Osteoblast (primary cell): Measurements from ENCODE around the gene HLA-DQB2. TPM values are rescaled to one million over a fixed set of nuclear protein-coding genes. Genes with fewer than 3 reads are reported as not detected.

Source experiments
- DNase-seq: peaks from one replicate; pipeline ENCODE4 v3.0.0; 2011; ENCODE audit warnings: low spot score, mixed read lengths; ENCODE audit not compliant: insufficient read length; ENCODE audit errors: missing footprints
- H2AFZ ChIP-seq: 2 replicates; pipeline ENCODE4 v1.6.0; 2011; ENCODE audit warnings: mild to moderate bottlenecking, low read length
- H3K27ac ChIP-seq: 2 replicates; pipeline ENCODE4 v1.5.1; 2011; ENCODE audit warnings: mild to moderate bottlenecking, low read depth, low read length, moderate library complexity
- H3K27me3 ChIP-seq: 2 replicates; pipeline ENCODE4 v1.6.0; 2012; ENCODE audit warnings: mild to moderate bottlenecking, control low read depth, inconsistent platforms, low read length, moderate library complexity; ENCODE audit not compliant: insufficient read depth
- H3K36me3 ChIP-seq: 2 replicates; pipeline ENCODE4 v1.5.1; 2011; ENCODE audit warnings: mild to moderate bottlenecking, low read length, control low read depth, moderate library complexity; ENCODE audit not compliant: insufficient read depth
- H3K4me1 ChIP-seq: 2 replicates; pipeline ENCODE4 v1.5.1; 2011; ENCODE audit warnings: mild to moderate bottlenecking, low read length, control low read depth, moderate library complexity; ENCODE audit not compliant: insufficient read depth
- H3K4me2 ChIP-seq: 2 replicates; pipeline ENCODE4 v1.6.0; 2011; ENCODE audit warnings: mild to moderate bottlenecking, low read length; ENCODE audit not compliant: insufficient read depth
- H3K4me3 ChIP-seq: fragments of 200-600 bp; sonication (generic); 3 replicates; pipeline ENCODE4 v1.5.1; 2012; ENCODE audit warnings: mild to moderate bottlenecking, low read length, inconsistent platforms; ENCODE audit not compliant: insufficient read depth
- H3K79me2 ChIP-seq: 2 replicates; pipeline ENCODE4 v1.6.0; 2012; ENCODE audit warnings: mild to moderate bottlenecking, low read length, control low read depth, inconsistent platforms; ENCODE audit not compliant: insufficient read depth
- H3K9me3 ChIP-seq: 2 replicates; pipeline ENCODE4 v1.5.1; 2011; ENCODE audit warnings: low read depth, low read length, control low read depth
- H4K20me1 ChIP-seq: 2 replicates; pipeline ENCODE4 v1.6.0; 2012; ENCODE audit warnings: mild to moderate bottlenecking, low read length, control low read depth; ENCODE audit not compliant: insufficient read depth
- CTCF ChIP-seq: IDR thresholded peaks from 2 replicates; pipeline ENCODE4 v1.5.1; 2011; ENCODE audit warnings: mild to moderate bottlenecking, low read depth, low read length, moderate library complexity; ENCODE audit errors: extremely low read depth
- small RNA-seq: library from RNA; depleted of rRNA; stranded (forward); fragments of <200 nt; gene quantifications from one replicate; pipeline ENCODE3, GENCODE V24; 2012
- total RNA-seq: library from RNA; depleted of rRNA; stranded (reverse); fragments of >200 nt; gene quantifications from 2 replicates; pipeline ENCODE4 v1.2.3, GENCODE V29; 2012

The HLA-DQB2 gene
- total RNA-seq, 1 donor, result not detected

- no peak overlapping the region for H3K27ac ChIP-seq
- no peaks in the 10 kb centered on the region for H3K4me1 ChIP-seq
- H3K4me3 ChIP-seq, result no peak overlapping the region
- no peaks in the 10 kb centered on the region for H3K36me3 ChIP-seq
- no peaks in the 10 kb centered on the region for H3K27me3 ChIP-seq
- TF ChIP-seq CTCF, result no peak
- no peaks in the 10 kb centered on the region for H4K20me1 ChIP-seq
- no peaks in the 10 kb centered on the region for H3K79me2 ChIP-seq
- H3K9me3 ChIP-seq, result no peaks in the 10 kb centered on the region
- no peak for DNase-seq
- H3K4me2 ChIP-seq, result no peak overlapping the region
- no peak overlapping the region for H2AFZ ChIP-seq
Measured at GRCh38 chr6:32713241-32713640, 50.1 kb downstream of the HLA-DQB2 start.

- no peak for TF ChIP-seq CTCF
- Histone ChIP-seq H3K4me3 (no peak overlapping the region), H3K27ac (no peak overlapping the region), H3K4me1 (no peaks in the 10 kb centered on the region), H3K36me3 (no peaks in the 10 kb centered on the region), H2AFZ (no peak overlapping the region), H3K9me3 (no peaks in the 10 kb centered on the region), H3K27me3 (no peaks in the 10 kb centered on the region), H3K79me2 (no peaks in the 10 kb centered on the region), H3K4me2 (no peak overlapping the region), H4K20me1 (no peaks in the 10 kb centered on the region)
- no peak for DNase-seq
Measured at GRCh38 chr6:32709625-32710024, 53.7 kb downstream of the HLA-DQB2 start.

Small RNA genes lying within 50 kb of the gene (small RNA-seq; reads per million reads assigned to genes)
- not detected for gene MIR3135B

Other genes starting within 250 kb of the HLA-DQB2 start
- not detected in 2 replicates for gene HLA-DRB5, start 233.2 kb downstream of the HLA-DQB2 start, total RNA-seq
- gene HLA-DRB1, start 173.7 kb downstream of the HLA-DQB2 start, total RNA-seq, result 1.1 and 19.7 TPM in 2 replicates
- 0.29 TPM in 1 of 2 replicates, not detected in the other for gene HLA-DQA1, start 126.1 kb downstream of the HLA-DQB2 start, total RNA-seq
- gene HLA-DQB1, start 96.9 kb downstream of the HLA-DQB2 start, total RNA-seq, result under 0.01 and 6.5 TPM in 2 replicates
- not detected in 2 replicates for gene HLA-DQA2, start 22.1 kb downstream of the HLA-DQB2 start, total RNA-seq
- 0.36 TPM in 1 of 2 replicates, not detected in the other for gene HLA-DOB, start 53.5 kb upstream of the HLA-DQB2 start, total RNA-seq
- 12.4 and 20.6 TPM in 2 replicates for gene TAP2, start 75.2 kb upstream of the HLA-DQB2 start, total RNA-seq
- 67.3 and 83.4 TPM in 2 replicates for gene PSMB8, start 80.5 kb upstream of the HLA-DQB2 start, total RNA-seq
- gene TAP1, start 90.2 kb upstream of the HLA-DQB2 start, total RNA-seq, result 42.3 and 43.6 TPM in 2 replicates
- gene PSMB9, start 90.7 kb upstream of the HLA-DQB2 start, total RNA-seq, result 20.3 and 29.8 TPM in 2 replicates
- 2.2 and 8.3 TPM in 2 replicates for gene HLA-DMB, start 177.5 kb upstream of the HLA-DQB2 start, total RNA-seq
- gene HLA-DMA, start 189.6 kb upstream of the HLA-DQB2 start, total RNA-seq, result 9.0 and 20.0 TPM in 2 replicates
- 116 and 119 TPM in 2 replicates for gene BRD2, start 205.1 kb upstream of the HLA-DQB2 start, total RNA-seq
- under 0.01 and 2.4 TPM in 2 replicates for gene HLA-DOA, start 246.1 kb upstream of the HLA-DQB2 start, total RNA-seq